Measurements from ENCODE around the gene CBLL2.
A peak's percentile ranks its signal among the peaks of the same experiment; 100 is the strongest.
"Not testable (repeated sequence)": the region's sequence is repeated elsewhere in the genome, so short reads cannot be mapped to it uniquely, and the experiment has no call there.

The CBLL2 gene, protein sequence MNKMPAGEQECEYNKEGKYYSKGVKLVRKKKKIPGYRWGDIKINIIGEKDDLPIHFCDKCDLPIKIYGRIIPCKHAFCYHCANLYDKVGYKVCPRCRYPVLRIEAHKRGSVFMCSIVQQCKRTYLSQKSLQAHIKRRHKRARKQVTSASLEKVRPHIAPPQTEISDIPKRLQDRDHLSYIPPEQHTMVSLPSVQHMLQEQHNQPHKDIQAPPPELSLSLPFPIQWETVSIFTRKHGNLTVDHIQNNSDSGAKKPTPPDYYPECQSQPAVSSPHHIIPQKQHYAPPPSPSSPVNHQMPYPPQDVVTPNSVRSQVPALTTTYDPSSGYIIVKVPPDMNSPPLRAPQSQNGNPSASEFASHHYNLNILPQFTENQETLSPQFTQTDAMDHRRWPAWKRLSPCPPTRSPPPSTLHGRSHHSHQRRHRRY

DNA sequence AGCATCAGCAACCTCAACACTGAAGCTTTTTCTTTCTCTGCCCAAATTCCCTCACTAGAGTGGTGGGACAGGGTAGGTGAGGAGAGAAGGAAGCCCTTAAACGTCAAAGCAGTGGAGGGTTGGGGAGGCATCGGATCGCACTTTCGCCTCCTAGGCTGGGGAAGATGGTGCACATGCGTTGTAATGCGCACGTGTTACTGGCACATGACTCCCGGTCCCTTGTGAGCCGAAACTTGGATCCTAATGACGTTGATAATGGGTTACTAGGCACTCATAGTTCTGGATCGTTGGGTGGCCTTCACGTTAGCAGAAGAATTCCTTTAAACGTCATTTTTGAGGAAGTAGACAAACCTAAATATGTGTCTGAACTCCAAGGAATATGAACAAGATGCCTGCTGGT is at the start of gene CBLL2:
TSS of gene CBLL2 (plus strand) at position 301 of the 400 bp plus-strand sequence. CDS start at position 380, 79 bp downstream.
- no peak for DNase-seq (ENCODE audit: low spot score)

DNA sequence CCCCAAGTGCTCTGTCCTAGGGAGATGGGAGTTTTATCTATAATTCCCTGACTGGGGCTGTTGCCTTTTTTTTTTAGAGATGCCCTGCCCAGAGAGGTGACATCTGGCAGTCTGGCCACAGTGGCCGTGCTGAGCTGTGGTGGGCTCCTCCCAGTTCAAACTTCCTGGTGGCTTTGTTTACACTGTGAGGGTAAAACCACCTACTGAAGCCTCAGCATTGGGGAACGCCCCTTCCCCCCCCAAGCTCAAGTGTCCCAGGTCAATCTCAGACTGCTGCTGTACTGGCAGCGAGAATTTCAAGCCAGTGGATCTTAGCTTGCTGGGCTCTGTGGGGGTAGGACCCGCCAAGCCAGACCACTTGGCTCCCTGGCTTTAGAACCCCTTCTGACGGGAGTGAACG is 38.3 kb upstream of the CBLL2 start:
- no peak for DNase-seq (ENCODE audit: low spot score)

DNA sequence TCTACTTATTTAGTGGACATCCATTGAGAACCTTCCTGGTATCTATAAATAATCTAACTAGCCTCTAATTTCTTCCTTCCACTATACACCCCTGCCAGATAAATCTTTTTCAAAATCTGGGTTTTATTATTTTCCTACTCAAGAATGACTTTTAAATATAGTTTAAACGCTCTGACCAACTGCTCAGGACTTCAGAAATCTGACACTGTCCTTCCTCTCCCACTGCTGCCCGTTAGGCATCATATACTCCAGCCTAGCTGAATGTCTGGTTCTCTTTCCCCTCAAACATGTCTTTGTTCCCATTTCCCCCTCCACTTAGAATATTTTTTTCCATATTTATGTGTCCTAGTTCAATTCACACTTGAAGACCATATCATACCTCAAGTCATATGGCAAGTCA is 35.2 kb upstream of the CBLL2 start:
- DNase-seq (ENCODE audit: low spot score): no peak

DNA sequence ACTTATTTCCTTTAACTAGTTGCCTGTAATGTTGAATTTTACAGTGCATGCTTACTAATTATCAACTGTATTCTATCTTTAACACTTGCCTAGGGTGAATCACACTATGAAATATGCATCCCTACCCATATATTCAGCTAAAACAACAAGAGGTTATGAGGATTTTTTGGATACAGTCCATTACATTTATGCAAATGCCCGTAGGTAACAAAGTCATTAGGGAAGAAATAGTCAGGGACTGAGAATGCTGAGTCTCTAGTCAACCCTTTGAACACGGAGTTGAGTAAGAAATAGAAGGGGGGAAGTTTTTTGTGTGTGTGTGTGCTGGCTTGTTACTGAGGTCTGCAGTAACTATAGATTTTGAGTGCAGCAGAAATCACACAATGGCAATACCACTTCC is 26.1 kb upstream of the CBLL2 start:
- no peak for DNase-seq (ENCODE audit: low spot score)

DNA sequence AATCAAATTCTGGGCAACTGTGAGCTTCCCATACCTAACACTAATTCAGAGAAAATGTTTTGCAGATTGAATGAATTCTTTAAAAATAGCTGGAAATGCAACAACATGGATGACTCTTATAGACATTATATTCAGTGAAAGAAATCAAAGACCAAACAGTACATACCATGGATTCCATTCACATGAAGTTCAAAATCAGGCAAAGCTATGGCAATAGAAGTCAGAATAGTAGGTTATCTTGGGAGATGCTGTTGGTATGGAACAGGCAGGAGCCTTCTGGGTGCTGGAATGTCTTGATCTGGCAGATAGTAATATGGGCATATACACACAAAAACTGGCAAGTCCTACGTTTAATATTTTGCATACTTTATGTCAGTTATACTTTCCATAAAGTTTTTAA is 25.5 kb upstream of the CBLL2 start:
- DNase-seq (ENCODE audit: low spot score): no peak

DNA sequence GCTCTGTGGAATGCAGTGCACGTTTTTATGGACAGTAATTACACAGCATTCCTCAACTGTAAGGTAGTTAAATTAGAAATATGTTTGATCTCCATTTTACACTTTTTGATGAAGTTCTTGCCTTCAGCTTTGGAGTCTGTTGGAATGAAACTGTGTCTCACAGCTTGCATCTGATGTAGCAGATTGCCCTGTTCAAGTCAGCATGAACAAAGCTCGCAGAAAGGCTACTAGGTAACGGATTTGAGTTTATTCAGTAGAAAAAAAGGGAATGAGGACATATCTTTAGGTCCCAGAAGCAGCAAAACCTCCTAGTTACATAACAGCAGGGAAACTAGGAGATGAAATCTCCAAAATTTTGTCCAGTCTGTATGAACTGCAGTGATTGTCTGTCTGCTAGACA is 24.3 kb upstream of the CBLL2 start:
- DNase-seq (ENCODE audit: low spot score): no peak

DNA sequence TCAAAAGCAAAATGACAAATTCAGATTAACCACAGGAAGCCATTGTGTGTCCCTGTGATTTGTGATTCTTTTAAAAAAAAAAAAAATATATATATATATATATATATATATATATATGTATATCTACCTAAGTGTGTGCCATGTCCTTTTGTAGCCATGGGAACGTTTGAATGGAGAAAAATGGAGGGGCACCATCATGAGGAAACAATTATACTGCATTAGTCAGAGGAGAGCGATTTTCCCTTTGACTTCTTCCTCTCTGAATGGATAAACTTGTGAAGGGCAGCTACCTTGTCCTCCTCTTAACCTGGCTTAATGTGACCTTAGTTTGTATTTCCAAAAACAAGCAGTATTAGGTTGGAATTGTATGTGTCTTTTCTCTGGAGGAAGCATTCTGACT is 23.3 kb upstream of the CBLL2 start:
- no peak for DNase-seq (ENCODE audit: low spot score)

DNA sequence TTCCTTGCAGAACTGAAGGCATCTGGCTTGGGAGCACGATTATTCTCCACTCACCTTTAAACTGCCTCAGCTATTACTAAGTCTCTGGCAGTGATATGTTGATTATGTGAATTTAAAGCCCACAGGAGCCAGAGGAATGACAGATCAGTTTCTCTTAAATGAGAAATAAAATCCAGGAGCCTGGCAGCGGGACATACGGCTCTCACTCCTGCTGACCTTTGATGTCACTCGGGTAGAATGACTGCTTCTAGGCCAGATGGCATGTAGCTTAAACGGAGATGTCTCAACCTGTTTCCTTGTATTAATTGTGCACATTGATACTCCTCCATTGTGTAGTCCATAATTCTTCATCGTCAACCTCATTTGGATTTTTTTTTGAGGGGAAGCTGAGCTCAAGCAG is 4.0 kb upstream of the CBLL2 start:
- DNase-seq (ENCODE audit: low spot score): no peak

DNA sequence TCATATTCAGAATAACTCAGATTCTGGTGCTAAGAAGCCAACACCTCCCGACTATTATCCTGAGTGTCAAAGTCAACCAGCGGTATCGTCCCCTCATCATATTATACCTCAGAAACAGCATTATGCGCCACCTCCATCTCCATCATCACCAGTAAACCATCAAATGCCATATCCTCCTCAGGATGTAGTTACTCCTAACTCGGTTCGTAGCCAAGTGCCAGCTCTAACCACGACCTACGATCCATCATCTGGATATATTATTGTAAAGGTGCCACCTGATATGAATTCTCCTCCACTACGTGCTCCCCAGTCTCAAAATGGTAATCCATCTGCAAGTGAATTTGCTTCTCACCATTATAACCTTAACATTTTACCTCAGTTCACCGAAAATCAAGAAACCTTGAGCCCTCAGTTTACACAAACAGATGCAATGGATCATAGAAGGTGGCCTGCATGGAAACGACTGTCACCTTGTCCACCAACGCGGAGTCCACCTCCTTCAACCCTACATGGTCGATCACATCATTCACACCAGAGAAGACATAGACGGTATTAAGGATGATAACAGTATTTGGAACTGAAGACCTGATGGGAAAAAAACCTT is 1.1 kb downstream of the CBLL2 start:
- no peak for DNase-seq (ENCODE audit: low spot score)

DNA sequence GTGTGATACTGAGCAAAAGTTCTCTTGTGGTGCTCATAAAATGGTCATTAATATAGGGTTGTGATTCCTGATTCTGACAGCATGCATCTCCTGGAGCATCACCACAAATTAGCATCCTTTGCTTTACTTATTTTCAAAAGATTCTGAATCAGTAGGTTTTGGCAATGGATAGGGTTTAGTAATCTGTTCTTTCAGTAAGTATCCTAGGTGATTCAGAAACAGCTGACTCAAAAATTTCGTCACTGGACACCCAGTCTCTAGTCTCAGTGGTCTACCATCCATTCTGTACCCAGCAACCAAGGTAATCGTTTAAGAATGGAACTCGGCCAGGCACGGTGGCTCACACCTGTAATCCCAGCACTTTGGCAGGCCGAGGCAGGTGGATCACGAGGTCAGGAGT is 4.1 kb downstream of the CBLL2 start:
- DNase-seq (ENCODE audit: low spot score): no peak

DNA sequence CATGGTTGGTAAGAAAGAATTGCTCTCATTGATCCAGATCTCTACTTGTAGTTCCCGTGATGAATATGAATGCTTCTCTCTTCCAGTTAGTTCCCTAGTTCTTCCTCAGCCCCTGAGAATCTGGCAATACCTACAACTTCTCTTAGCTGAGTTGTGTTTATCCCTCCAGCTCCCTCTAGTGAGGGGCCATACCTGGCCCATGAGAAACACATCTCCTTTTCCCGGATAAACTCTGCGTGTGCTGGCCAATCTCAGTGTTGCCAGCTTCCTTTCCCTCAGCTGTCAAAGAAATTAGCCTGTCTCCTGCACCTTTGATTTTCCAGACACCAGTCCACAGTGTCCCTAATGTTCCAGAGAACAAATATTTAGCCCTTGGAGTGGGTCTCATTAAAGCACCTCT is 5.7 kb downstream of the CBLL2 start:
- peak; percentile 2 for DNase-seq (ENCODE audit: low spot score)

DNA sequence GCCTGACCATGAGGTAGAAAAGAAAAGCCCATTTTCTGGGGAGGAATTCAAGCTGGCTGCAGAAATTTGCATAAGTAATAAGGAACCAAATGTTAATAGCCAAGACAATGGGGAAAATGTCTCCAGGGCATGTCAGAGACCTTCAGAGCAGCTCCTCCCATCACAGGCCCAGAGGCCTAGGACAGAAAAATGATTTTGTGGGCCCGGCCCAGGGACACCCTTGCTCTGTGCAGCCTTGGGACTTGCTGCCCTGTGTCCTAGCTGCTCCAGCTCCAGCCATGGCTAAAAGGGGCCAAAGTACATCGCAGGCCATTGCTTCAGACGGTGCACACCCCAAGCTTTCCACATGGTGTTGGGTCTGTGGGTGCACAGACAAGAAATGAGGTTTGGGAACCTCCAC is 16.5 kb downstream of the CBLL2 start:
- DNase-seq (ENCODE audit: low spot score): not testable (repeated sequence)

DNA sequence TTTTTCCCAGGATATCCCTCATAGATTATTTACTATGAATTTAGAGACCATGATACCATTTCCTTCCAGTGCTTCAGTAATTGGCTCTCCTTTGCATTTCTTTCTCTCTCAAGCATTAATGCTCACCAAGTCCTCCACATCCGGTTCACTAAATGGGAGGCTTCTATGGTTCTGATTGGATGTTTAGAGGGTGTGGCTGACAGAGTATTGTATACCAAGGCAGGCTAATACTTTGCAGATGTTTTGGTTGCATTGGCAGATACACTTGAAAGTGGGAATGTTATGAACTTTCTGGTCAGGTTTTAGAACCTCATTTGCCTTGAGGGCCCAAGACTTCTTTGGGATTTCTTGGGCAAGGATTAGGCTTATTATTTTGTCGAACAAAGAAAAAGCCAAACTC is 24.2 kb downstream of the CBLL2 start:
- DNase-seq (ENCODE audit: low spot score): no peak

DNA sequence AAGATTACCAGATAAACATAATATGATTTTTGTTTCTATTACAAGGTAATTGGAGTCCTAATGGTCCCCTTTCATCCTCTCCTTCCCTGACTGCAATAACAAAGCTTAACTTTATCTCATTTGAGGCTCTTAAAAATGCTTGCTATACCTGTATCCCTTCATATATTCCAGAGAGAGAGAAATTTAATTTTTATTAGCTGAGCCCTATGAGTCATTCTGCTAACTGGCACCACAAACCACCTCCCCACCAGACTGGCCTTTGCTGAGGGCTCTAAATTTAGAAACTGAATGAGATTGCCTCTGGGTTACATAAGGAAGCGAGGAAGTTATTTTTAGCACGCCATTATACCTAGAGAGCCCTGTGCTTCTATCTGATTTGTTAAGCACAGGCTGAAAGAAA is 27.4 kb downstream of the CBLL2 start:
- DNase-seq (ENCODE audit: low spot score): peak; percentile 58

DNA sequence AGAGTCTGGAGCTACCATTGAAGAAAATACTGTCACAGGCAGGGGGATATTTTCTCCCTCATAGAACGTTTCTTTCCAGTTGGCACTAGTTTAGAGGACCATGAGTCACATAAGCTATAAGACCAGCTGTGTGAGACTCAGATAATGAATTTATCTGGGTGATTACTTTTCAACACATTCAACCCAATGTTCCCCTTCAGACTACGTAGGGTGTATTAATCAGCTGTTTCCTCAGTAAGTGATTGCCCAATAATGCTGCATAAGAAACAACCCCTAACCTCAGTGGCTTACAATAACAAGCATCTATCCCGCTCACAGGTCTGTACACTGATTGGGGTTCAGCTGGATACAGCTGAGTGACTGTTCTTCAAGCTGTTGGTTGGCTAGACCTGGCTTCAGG is 38.1 kb downstream of the CBLL2 start:
- DNase-seq (ENCODE audit: low spot score): no peak

DNA sequence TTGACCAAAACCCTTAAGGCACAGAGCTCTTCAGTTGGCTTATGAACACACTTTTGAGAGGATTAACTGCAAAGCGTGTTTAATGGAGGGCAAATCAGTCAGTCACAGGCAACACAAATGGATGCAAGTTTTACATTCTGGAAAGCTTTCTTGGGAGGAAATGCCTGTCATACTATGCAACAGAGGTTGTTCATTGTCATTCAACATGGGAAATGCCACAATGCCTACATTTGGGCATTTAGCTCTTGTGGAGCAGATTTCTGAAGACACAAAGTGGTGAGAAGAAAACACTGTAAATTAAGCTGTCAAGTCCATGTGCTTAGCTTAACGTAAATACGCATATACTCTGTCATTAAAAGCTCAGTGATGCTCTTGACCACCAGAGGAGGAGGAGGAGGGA is 41.1 kb downstream of the CBLL2 start:
- DNase-seq (ENCODE audit: low spot score): no peak

DNA sequence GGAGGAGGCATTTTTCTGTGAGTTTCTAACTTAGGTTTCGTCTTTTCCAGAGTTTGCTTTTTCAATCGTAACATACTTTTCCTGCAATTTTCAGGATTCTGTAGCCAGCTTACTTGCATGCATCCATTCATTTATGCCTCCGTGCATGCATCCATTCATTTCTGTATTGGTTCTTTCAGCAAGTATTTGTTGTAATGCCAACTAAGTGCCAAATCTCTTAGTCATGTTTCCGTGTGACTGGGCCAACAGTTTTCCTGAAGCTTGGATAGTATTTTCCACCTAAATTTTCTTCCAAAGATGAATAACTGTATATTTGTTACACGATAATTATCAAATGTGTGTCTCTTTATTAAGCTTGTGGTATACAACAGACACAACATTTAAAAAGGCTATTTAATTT is 41.5 kb downstream of the CBLL2 start:
- peak; percentile 59 for DNase-seq (ENCODE audit: low spot score)

DNA sequence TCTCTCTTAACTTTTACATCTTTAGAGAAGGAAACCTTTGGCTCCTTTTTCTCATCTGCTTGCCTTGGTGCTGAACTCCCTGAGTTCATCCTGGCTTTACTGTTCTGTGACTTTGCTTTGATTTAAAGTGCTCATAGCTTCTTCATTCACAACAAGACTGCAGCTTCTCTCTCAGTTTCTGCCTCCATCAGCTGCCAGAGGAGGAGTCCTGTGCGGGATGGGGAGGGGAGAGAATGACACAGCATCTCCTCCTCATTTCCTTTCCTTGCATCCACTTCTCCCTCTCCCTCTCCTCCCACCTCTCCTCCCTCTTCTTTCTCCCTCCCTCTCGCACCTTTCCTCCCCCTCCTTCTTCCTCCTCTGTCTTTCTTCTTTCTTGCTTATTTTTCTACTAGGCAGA is 42.0 kb downstream of the CBLL2 start:
- peak; percentile 40 for DNase-seq (ENCODE audit: low spot score)

DNA sequence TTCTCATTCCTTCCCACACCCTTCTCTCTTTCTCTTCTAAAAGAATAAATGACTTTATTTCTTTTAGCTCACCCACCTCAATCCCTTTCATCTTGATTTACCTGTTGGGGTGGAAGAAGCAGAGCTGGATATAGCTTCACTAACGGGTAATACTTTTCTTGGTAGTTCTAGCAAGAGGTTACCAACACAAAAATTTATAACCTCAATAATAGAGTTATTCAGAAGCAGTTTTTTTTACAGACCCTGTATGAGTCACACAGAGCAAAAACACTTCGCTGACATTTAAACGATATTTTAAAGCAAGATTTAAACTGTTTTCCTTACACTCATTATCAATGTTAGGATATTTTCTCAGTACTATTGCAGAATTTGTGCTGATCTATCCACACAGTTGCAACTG is 42.4 kb downstream of the CBLL2 start:
- no peak for DNase-seq (ENCODE audit: low spot score)

DNA sequence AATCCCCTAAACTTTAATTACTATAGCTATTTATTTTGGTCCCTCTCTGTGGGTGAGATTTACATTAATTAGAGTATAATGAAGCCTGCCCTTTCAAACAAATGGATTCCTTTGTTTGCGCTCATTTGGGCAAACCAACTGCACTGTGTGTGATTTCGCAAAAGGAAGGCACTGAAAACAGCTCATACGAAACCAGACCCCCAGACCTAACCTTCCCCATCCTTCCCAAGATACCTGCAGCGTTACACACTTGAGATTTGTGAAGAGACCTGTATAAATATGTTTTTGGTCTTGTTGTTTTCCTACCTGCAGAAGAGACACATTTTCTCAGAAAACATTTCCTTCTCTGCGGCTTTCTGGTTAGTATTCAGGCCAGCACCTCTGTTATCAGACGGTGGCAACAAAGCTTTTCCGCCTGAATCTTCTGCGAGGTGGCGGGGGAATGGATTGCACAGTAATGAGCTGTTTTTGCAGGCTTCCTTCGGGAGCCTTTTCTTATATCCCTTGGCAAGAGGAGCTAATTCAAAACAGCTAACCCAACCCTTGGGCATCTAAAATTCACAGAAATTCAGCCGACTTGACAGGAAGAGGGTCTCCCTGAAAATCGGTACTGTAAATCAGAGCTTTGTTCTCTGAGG is 47.6 kb downstream of the CBLL2 start:
- DNase-seq (ENCODE audit: low spot score): no peak

DNA sequence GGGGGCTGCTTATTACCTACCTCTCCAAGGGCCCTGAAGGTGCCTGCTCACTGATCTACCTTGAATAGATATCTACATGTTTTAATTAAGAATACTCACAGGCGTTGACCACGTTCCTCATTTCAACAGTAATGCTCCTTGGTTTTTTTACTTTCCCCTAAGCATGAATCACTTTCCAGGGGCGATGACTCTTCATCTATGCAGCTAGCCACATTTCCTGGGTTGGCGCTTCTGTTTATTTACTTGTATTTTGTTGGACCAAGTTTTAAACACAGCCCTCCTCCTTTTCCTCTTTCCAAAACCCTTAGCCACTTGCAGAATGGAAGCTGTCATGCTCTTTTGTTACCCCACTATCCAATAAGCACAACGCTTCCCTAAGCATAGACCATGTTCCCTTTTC is 50.8 kb downstream of the CBLL2 start:
- DNase-seq (ENCODE audit: low spot score): no peak

Data from COLO829 (cell line).